ENCODE measurements around the gene VPS52. TPM values are rescaled to one million over a fixed set of nuclear protein-coding genes. Genes with fewer than 3 reads are reported as not detected.

VPS52 gene
- total and polyA plus RNA-seq, 9 of the 15 experiments (the other 6 are each of a cell fraction or from before 2014, with no cell fraction given), result 24.4 to 103 (median 40.2) TPM

- TF ChIP-seq, protein P1, sequence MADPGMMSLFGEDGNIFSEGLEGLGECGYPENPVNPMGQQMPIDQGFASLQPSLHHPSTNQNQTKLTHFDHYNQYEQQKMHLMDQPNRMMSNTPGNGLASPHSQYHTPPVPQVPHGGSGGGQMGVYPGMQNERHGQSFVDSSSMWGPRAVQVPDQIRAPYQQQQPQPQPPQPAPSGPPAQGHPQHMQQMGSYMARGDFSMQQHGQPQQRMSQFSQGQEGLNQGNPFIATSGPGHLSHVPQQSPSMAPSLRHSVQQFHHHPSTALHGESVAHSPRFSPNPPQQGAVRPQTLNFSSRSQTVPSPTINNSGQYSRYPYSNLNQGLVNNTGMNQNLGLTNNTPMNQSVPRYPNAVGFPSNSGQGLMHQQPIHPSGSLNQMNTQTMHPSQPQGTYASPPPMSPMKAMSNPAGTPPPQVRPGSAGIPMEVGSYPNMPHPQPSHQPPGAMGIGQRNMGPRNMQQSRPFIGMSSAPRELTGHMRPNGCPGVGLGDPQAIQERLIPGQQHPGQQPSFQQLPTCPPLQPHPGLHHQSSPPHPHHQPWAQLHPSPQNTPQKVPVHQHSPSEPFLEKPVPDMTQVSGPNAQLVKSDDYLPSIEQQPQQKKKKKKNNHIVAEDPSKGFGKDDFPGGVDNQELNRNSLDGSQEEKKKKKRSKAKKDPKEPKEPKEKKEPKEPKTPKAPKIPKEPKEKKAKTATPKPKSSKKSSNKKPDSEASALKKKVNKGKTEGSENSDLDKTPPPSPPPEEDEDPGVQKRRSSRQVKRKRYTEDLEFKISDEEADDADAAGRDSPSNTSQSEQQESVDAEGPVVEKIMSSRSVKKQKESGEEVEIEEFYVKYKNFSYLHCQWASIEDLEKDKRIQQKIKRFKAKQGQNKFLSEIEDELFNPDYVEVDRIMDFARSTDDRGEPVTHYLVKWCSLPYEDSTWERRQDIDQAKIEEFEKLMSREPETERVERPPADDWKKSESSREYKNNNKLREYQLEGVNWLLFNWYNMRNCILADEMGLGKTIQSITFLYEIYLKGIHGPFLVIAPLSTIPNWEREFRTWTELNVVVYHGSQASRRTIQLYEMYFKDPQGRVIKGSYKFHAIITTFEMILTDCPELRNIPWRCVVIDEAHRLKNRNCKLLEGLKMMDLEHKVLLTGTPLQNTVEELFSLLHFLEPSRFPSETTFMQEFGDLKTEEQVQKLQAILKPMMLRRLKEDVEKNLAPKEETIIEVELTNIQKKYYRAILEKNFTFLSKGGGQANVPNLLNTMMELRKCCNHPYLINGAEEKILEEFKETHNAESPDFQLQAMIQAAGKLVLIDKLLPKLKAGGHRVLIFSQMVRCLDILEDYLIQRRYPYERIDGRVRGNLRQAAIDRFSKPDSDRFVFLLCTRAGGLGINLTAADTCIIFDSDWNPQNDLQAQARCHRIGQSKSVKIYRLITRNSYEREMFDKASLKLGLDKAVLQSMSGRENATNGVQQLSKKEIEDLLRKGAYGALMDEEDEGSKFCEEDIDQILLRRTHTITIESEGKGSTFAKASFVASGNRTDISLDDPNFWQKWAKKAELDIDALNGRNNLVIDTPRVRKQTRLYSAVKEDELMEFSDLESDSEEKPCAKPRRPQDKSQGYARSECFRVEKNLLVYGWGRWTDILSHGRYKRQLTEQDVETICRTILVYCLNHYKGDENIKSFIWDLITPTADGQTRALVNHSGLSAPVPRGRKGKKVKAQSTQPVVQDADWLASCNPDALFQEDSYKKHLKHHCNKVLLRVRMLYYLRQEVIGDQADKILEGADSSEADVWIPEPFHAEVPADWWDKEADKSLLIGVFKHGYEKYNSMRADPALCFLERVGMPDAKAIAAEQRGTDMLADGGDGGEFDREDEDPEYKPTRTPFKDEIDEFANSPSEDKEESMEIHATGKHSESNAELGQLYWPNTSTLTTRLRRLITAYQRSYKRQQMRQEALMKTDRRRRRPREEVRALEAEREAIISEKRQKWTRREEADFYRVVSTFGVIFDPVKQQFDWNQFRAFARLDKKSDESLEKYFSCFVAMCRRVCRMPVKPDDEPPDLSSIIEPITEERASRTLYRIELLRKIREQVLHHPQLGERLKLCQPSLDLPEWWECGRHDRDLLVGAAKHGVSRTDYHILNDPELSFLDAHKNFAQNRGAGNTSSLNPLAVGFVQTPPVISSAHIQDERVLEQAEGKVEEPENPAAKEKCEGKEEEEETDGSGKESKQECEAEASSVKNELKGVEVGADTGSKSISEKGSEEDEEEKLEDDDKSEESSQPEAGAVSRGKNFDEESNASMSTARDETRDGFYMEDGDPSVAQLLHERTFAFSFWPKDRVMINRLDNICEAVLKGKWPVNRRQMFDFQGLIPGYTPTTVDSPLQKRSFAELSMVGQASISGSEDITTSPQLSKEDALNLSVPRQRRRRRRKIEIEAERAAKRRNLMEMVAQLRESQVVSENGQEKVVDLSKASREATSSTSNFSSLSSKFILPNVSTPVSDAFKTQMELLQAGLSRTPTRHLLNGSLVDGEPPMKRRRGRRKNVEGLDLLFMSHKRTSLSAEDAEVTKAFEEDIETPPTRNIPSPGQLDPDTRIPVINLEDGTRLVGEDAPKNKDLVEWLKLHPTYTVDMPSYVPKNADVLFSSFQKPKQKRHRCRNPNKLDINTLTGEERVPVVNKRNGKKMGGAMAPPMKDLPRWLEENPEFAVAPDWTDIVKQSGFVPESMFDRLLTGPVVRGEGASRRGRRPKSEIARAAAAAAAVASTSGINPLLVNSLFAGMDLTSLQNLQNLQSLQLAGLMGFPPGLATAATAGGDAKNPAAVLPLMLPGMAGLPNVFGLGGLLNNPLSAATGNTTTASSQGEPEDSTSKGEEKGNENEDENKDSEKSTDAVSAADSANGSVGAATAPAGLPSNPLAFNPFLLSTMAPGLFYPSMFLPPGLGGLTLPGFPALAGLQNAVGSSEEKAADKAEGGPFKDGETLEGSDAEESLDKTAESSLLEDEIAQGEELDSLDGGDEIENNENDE (IDR thresholded peaks at IDR 0.05; ENCODE audit: low read depth, low read length), result no peak
- TF ChIP-seq ERF (CRISPR knock-in tag; IDR thresholded peaks at IDR 0.05), result no peak
- TF ChIP-seq SMARCE1 (IDR thresholded peaks at IDR 0.05), result peak; percentile 23; the same call in 1 of the 2 replicates
- TF ChIP-seq NCOA2 (IDR thresholded peaks at IDR 0.05; ENCODE audit: partially characterized antibody in 2 of 2), result no peak
- TF ChIP-seq ZNF184 (CRISPR knock-in tag; IDR thresholded peaks at IDR 0.05), result no peak
- TF ChIP-seq NCOA1 (IDR thresholded peaks at IDR 0.05; ENCODE audit: low read depth), result no peak
- TF ChIP-seq TBP (optimal IDR thresholded peaks at IDR 0.05; ENCODE audit: low read depth, low read length), result no peak
- TF ChIP-seq ZFX (CRISPR knock-in tag; IDR thresholded peaks at IDR 0.05), result peak; percentile 25; the same call in 1 of the 2 replicates
- TF ChIP-seq STAG1 (CRISPR knock-in tag; IDR thresholded peaks at IDR 0.05; ENCODE audit: borderline replicate concordance), result no peak
- TF ChIP-seq, protein P2, sequence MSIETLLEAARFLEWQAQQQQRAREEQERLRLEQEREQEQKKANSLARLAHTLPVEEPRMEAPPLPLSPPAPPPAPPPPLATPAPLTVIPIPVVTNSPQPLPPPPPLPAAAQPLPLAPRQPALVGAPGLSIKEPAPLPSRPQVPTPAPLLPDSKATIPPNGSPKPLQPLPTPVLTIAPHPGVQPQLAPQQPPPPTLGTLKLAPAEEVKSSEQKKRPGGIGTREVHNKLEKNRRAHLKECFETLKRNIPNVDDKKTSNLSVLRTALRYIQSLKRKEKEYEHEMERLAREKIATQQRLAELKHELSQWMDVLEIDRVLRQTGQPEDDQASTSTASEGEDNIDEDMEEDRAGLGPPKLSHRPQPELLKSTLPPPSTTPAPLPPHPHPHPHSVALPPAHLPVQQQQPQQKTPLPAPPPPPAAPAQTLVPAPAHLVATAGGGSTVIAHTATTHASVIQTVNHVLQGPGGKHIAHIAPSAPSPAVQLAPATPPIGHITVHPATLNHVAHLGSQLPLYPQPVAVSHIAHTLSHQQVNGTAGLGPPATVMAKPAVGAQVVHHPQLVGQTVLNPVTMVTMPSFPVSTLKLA (conservative IDR thresholded peaks at IDR 0.05), result peak in 1 of 2 experiments; percentile 66; a peak in 2 of 4 replicates
- peak; percentile 20; the same call in 1 of the 2 replicates for TF ChIP-seq DPF2 (IDR thresholded peaks at IDR 0.05)
- no peak for TF ChIP-seq ZBTB17 (CRISPR knock-in tag; IDR thresholded peaks at IDR 0.05)
- TF ChIP-seq, protein P3, sequence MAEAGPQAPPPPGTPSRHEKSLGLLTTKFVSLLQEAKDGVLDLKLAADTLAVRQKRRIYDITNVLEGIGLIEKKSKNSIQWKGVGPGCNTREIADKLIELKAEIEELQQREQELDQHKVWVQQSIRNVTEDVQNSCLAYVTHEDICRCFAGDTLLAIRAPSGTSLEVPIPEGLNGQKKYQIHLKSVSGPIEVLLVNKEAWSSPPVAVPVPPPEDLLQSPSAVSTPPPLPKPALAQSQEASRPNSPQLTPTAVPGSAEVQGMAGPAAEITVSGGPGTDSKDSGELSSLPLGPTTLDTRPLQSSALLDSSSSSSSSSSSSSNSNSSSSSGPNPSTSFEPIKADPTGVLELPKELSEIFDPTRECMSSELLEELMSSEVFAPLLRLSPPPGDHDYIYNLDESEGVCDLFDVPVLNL (CRISPR knock-in tag; IDR thresholded peaks at IDR 0.05; ENCODE audit: low read depth), result no peak
- no peak for TF ChIP-seq E2F3 (CRISPR knock-in tag; IDR thresholded peaks at IDR 0.05)
- no peak for TF ChIP-seq GTF2A2 (tag; IDR thresholded peaks at IDR 0.05)
Observed at GRCh38 chr6:33297406-33297955, 25.8 kb upstream of the VPS52 start (continued).
